A673 (cell line): Measurements from ENCODE around the gene C19orf38. TPM values are rescaled to one million over a fixed set of nuclear protein-coding genes. Genes with fewer than 3 reads are reported as not detected.

Experiments used
- BruUV-seq: library from RNA; stranded (reverse); fragments of 400-500 nt; replicated peaks from 2 replicates; lab custom pipeline; 2021; lab: Mats Ljungman, UMichigan
- CTCF ChIA-PET: fragments of 300-600 bp; sonication (Branson Sonifier 250); formaldehyde crosslinking; loops from one replicate; lab custom pipeline; 2022; ENCODE audit warnings: antibody characterized with exemption; lab: Charles Lee
- POLR2A ChIA-PET: fragments of 300-600 bp; sonication (Branson Sonifier 250); formaldehyde crosslinking; loops from one replicate; lab custom pipeline; 2022; ENCODE audit warnings: antibody characterized with exemption; ENCODE audit not compliant: low non-redundant PET; lab: Charles Lee
- DNase-seq: peaks from one replicate; pipeline ENCODE4 v3.0.0-alpha.2; 2015; ENCODE audit warnings: low spot score
- H3K27ac ChIP-seq: fragments of 200-600 bp; sonication (generic); 2 replicates; pipeline ENCODE4 v1.5.1; 2016; ENCODE audit warnings: mixed run types, low read depth, mild to moderate bottlenecking, mixed read lengths, antibody characterized with exemption, low read length; ENCODE audit not compliant: poor library complexity, severe bottlenecking
- H3K27me3 ChIP-seq: fragments of 200-600 bp; sonication (generic); replicated peaks from 2 replicates; pipeline ENCODE4 v1.6.1; 2017; ENCODE audit warnings: mixed run types, low read depth, mild to moderate bottlenecking, mixed read lengths, antibody characterized with exemption, low read length; ENCODE audit not compliant: insufficient read depth, poor library complexity
- H3K36me3 ChIP-seq: fragments of 200-600 bp; sonication (generic); 2 replicates; pipeline ENCODE4 v1.6.1; 2016; ENCODE audit warnings: mixed run types, mild to moderate bottlenecking, mixed read lengths, antibody characterized with exemption, low read length; ENCODE audit not compliant: insufficient read depth, poor library complexity, severe bottlenecking
- H3K4me1 ChIP-seq: fragments of 200-600 bp; sonication (generic); 2 replicates; pipeline ENCODE4 v1.6.1; 2017; ENCODE audit warnings: mixed run types, mild to moderate bottlenecking, mixed read lengths, antibody characterized with exemption, low read length; ENCODE audit not compliant: insufficient read depth, poor library complexity, severe bottlenecking
- H3K4me3 ChIP-seq: fragments of 200-600 bp; sonication (generic); 2 replicates; pipeline ENCODE4 v1.5.1; 2016; ENCODE audit warnings: low read depth, mixed run types, mild to moderate bottlenecking, mixed read lengths, low read length; ENCODE audit not compliant: poor library complexity, severe bottlenecking
- H3K9me3 ChIP-seq: fragments of 200-600 bp; sonication (generic); 2 replicates; pipeline ENCODE4 v1.6.1; 2016; ENCODE audit warnings: mixed run types, low read depth, mild to moderate bottlenecking, mixed read lengths, antibody characterized with exemption, low read length; ENCODE audit not compliant: poor library complexity, severe bottlenecking
- CTCF ChIP-seq: fragments of 300-800, 200-600 bp; sonication (generic); conservative IDR thresholded peaks from 2 replicates; pipeline ENCODE4 v1.5.1; 2017; ENCODE audit warnings: low read depth, mild to moderate bottlenecking, antibody characterized with exemption, low read length, moderate library complexity, mixed read lengths
- EZH2 ChIP-seq: fragments of 200-600 bp; sonication (generic); IDR thresholded peaks from 2 replicates; pipeline ENCODE4 v1.6.1; 2017; ENCODE audit warnings: borderline replicate concordance, low read depth, mild to moderate bottlenecking, mixed read lengths, antibody characterized with exemption, low read length; ENCODE audit not compliant: poor library complexity, severe bottlenecking
- intact Hi-C: fragments of 100-400 bp; cut with micrococcal nuclease; formaldehyde crosslinking; loops from one replicate; pipeline ENCODE4 v1.10.0; 2022; ENCODE audit not compliant: unreplicated experiment
- total RNA-seq: library from RNA; stranded (reverse); gene quantifications from 2 replicates; pipeline ENCODE4 v1.2.3, GENCODE V29; 2021

Gene C19orf38
- total RNA-seq, 1 experiment from 2014 or later = not detected

GRCh38 chr19:10818301-10819123, 29.7 kb upstream of the C19orf38 start:
- TF ChIP-seq EZH2 = no peak
- TF ChIP-seq CTCF = no peak
- no peaks in the 10 kb centered on the region for H3K4me1 ChIP-seq
- intact Hi-C loops = no loop called here
- no peaks in the 10 kb centered on the region for H3K27me3 ChIP-seq
- CTCF ChIA-PET = interaction anchor here (0.7 kb wide), 1 partner anchor 46 kb away, joined by 3 read pairs; no protein-coding TSS in a partner anchor
- POLR2A ChIA-PET = no interaction called here
- no TSS peak for BruUV-seq
- no peak overlapping the region for H3K27ac ChIP-seq
- no peak for DNase-seq
- H3K36me3 ChIP-seq = peaks cover 15% of the 10 kb centered on the region
- H3K4me3 ChIP-seq = no peak overlapping the region
- no peaks in the 10 kb centered on the region for H3K9me3 ChIP-seq

- CTCF ChIA-PET = no interaction called here
- H3K36me3 ChIP-seq = peaks cover 15% of the 10 kb centered on the region
Measured at GRCh38 chr19:10819124-10820060, 28.8 kb upstream of the C19orf38 start.

More at GRCh38 chr19:10819124-10820060, 28.8 kb upstream of the C19orf38 start:
- intact Hi-C loops = no loop called here
- H3K4me3 ChIP-seq = no peak overlapping the region
- POLR2A ChIA-PET = no interaction called here
- no peaks in the 10 kb centered on the region for H3K9me3 ChIP-seq
- H3K27ac ChIP-seq = no peak overlapping the region
- H3K27me3 ChIP-seq = no peaks in the 10 kb centered on the region
- BruUV-seq = no TSS peak
- no peak for DNase-seq
- no peaks in the 10 kb centered on the region for H3K4me1 ChIP-seq
- no peak for TF ChIP-seq EZH2
- TF ChIP-seq CTCF = no peak
